HG03097 (cell line): Measurements from ENCODE around the gene SUSD3.

Source experiments
- ATAC-seq: cut with Tn5 transposase; IDR thresholded peaks from one replicate; pipeline ENCODE4 v1.9.1; 2021; ENCODE audit not compliant: unreplicated experiment, low FRiP score

Gene SUSD3

DNA sequence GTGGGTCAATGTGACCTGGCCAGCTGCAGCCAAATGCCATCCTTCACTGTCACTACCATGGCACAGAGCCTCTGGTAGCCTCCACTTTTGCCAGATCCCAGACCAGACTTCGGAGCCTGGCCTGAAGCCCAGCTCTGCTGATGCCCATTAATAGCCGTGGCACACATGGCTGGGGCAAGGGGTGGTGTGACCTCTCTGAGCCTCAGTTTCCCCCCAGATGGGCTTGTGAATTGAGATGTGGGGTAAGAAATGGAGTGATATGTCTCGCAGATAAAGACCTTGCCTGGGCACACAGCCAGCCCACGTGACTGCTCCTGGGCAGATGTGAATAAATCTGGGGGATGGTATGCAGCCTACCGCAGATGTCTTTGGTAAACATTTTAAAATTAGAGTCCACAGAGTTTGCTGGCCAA lies 13.9 kb downstream of the SUSD3 start:
- no peak for ATAC-seq

DNA sequence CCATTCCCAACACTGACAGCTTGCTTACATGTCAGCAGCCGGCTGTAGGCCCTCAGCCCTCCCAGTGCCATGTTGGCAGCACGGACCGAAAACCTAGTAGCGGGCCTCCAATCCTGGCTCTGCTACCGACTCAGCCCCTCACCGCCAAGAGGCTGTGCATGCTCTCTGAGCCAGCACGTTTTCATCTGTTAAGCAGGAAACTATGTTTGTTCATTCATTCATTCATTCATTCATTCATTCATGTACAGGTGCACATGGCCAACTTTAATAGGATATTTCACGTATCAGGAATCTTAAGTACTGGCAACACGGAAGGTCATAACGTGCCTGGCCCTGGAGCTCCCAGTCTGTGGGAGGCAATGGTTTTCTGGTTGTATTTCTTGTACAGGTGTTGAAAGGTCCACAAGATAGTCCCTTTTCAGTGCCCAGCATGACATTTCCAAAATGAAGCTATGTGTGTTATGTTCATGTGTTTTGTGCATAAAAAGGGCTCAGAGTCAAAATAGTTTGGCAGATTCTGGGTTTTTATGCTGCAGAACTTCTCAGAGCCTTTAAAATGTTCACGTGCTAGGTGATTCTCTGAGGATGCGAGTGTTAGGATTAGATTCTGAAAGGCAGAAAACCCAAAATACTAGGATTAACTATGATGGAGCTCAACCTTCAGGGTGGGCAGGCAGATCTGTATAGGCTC lies 17.7 kb downstream of the SUSD3 start:
- no peak for ATAC-seq

DNA sequence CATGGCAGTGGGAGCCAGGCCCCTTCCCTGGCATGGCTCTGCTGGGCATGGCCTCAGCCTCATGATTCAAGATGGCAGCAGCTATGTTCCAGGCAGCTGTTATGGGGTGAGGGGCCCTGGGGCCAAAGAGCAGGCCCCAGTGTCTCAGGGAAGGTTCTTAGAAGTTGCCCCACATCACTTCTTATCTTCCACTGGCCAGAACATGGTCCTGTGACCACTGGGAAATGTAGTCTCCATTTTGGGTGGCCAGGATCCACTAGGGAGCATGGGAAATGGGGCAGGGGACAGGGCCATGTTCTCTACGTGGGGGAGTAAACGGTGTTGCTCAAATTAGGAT lies 18.3 kb downstream of the SUSD3 start:
- ATAC-seq: no peak

DNA sequence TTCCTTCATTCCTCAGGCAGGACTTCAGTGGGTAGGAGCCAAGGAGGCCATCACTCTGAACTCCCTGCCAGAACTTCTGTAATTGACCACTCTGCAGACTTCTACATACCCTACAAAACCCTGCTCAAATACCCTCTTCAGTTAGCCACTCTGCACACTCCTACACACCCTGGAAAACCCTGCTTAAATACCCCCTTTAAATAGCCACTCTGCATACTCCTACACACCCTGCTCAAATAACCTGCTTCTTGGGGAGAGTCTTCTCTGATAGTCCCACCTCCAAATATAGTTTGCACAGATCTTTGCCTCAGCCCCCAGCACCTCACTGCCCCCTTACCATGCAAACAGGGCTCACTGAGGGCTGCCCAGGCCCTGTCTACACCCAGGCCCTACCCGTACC lies 18.9 kb downstream of the SUSD3 start:
- ATAC-seq: no peak

DNA sequence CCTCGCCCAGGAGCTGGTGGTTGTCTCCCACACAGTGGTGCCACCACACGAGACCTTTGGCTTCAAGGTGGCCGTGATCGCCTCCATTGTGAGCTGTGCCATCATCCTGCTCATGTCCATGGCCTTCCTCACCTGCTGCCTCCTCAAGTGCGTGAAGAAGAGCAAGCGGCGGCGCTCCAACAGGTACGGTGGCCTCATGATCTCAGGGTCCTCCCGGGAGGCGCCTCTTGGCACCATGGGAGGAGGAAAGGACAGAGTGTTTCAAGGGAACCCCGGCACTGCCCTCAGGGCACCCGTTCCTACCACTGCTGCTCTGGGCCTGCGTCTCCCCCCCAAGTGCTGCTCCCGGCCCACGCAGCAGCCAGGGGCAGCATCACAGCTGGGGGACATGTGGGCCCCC lies 19.3 kb downstream of the SUSD3 start:
- no peak for ATAC-seq

DNA sequence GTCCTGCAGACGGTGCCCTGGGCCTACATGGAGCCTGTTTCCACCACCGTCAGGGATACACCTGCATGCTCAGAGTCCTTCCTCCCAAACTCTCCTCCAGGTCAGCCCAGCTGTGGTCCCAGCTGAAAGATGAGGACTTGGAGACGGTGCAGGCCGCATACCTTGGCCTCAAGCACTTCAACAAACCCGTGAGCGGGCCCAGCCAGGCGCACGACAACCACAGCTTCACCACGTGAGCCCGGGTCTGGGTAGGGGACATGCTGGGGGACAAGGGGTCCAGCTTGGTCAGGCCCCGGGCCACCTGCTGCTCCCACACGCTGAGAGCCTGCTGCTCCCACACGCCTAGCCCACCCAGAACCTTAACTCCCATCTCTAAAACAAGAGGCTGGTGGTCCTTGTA lies 20.9 kb downstream of the SUSD3 start:
- no peak for ATAC-seq

DNA sequence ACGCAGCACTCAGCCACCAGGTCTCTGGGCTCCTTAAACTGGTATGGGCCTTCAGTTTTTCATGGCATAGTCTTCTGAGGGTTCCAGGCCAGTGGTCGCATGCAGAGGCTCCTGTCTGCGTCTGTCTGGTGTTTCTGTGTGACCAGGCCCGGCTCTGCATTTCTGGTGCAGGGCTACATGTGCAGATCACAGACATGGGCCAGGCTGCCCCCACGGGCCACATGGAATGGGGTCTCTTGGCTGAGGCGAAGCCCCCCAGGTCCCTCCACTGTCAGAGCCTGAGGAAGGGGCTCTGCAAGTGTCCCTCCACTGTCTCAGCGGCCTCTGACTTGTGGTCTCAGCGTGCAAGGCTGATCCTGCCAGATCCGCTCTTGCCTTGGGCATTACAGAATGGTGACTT lies 21.9 kb downstream of the SUSD3 start:
- ATAC-seq: no peak

DNA sequence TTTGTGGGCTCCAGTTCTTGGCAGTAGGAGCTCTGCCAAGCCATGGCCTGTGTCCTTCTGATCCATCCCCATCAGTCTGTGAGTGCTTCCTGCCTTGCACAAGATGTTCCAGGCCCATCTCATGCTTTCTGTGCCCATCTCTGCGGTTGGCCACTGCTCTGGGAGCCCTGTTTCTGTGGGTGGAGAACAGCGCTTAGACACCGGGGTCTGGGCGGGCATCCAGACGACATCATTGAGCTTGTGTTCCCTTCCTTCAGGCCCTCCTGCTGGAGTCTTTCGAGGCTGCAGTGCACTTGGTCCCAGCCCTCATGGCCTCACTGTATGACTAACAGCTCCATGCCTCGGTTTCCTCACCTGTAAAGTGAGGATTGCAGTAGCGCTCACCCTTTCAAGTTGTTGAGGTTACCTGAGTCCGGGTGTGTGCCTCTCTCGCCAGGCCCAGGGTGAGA lies 22.6 kb downstream of the SUSD3 start:
- no peak for ATAC-seq

DNA sequence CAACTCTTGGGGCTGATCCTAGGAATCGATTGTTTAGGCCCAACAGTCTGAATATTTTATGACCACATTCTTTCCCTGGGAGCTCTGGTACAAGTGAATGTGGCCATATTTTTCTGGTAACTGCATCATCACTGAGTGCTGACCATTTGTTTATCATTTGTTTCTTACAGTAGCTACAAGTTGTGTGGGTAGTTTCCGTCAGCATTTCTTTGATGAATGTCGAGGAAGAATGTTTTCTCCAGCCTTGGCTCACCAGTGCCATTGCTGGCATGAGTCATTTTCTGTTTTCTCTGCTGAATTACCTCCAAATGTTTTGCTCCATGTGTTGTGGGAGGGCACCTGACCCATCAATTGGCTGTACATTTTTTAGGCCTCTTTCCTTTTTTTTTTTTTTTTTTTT lies 23.4 kb downstream of the SUSD3 start:
- no peak for ATAC-seq

DNA sequence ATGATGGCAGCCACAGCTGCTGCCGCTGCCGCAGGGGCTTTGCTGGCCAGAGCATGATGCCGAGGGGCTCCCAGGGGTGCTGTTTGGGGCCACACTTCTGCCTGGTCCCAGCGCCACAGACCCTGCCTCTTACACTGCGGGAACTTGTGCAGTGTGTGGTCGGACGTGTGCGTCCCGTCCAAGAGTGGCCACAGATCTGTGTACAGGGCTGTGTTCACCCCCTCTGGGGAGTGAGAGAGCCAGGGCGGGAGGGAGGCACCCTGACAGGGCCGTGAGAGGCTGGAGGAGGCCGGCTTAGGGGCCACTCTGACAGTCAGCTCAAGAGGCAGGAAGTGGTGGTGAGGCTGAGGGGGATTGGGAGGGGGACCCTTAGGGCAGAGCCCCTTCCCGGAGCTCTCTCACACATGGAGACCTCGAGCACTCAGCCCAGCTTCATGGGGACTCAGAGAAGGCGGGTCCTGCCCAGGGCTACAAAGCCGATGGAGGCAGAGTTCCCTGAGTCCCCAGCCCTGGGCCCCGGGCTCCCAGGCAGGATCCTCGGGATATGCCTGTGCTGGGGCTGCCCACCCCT lies 24.4 kb downstream of the SUSD3 start:
- ATAC-seq: no peak

DNA sequence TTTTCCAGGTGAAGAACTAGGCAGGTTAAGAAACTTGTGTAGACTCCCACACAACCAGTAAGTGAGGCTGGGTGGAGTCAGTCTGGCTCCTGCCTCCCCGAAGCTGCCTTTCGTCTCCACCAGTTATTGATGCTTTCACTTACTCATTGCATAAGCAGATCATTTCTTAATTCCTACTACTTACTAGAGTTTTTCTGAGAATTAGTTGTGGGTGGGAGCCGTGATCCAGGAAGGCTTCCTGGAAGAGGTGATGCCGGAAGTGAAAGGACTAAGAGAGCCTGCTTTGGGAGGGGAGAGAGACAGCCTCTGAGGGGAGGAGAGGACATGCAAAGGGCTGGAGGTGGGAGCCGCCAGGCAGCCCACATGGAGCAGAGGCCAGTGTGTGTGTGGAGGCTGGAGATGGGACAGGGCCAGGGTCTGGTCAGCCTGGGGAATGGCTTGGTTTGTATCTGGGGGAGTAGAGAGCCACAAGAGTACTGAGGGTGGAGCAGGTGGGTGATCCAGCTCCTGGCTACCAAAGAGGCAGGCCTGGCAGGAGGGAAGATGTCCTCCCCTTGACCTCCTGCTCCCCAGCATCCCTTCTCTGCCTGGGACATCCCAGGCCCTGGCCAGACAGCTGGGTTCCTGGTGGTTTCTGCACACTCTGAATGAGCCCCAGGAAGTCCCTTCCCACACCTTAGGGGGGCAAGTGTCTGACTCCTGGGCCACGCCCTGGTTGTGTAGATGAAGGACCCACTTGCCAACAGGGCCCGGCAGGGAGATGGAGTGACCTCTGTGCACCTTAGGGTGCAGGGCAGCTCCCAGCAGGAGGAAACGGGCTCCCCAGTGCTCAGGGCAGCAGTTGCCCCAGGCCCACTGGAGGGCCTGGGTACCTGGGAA lies 25.3 kb downstream of the SUSD3 start:
- no peak for ATAC-seq

DNA sequence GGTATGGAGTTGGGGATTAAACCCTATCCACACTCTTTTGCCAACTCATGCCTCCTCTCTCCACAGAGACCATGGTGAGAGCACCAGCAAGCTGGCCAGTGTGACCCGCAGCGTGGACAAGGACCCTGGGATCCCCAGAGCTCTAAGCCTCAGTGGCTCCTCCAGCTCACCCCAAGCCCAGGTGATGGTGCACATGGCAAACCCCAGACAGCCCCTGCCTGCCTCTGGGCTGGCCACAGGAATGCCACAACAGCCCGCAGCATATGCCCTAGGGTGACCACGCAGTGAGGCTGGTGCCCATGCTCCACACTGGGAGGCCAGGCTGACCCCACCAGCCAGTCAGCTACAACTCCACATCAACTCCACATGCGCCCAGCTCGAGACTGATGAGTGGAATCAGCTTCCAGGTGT lies 26.0 kb downstream of the SUSD3 start:
- no peak for ATAC-seq

DNA sequence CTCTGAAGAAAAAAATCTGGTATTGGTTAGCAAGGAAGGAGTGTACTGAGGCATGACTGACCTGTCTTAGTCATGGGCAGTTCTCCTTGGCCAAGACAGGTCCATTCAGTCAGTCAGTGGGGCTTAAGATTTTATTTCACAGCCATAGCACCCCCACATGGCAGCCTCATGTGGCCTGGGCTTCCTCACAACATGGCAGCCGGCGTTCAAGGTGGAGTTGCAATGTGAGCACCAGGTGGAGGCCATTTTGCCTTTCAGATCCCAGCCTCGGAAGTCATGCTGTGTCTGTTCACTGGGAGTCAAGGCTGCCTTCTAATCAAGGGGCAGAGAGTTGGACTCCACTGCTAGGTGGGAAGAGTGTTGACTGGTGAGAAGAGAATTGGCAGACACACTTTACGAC lies 27.2 kb downstream of the SUSD3 start:
- ATAC-seq: no peak

DNA sequence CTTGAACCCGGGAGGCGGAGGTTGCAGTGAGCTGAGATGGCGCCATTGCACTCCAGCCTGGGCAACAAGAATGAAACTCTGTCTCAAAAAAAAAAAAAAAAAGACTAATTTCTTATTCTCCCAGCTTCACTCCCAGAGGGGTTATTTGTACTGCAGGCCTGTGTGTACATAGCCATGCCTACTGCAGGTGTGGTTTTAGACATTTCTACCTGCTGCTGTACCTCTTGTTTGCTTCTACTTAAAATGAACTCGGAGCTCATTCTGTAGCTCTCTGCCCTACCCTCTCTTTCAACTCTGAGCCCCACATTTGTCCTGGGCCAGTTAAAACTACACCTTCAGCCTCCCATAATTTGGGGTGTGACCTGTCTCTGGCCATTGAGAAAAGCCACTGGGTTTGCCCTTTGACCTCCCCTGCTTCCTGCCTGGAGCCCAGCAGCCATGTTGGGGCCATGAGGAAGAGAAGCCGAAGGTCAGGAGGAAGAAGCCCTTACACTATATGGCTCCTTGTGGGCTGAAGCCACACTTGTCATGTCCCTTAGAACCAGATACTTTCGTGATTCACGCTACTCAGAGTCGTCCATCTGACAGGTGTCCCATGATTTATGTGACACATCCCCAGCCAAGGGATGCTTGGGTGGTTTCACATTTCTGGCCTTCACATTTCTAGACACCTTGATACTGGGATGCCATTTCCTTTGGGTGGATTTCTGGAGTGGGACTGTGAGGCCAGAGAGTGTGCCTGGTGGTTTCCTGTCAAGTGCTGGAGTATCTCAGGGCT lies 28.1 kb downstream of the SUSD3 start:
- ATAC-seq: no peak

DNA sequence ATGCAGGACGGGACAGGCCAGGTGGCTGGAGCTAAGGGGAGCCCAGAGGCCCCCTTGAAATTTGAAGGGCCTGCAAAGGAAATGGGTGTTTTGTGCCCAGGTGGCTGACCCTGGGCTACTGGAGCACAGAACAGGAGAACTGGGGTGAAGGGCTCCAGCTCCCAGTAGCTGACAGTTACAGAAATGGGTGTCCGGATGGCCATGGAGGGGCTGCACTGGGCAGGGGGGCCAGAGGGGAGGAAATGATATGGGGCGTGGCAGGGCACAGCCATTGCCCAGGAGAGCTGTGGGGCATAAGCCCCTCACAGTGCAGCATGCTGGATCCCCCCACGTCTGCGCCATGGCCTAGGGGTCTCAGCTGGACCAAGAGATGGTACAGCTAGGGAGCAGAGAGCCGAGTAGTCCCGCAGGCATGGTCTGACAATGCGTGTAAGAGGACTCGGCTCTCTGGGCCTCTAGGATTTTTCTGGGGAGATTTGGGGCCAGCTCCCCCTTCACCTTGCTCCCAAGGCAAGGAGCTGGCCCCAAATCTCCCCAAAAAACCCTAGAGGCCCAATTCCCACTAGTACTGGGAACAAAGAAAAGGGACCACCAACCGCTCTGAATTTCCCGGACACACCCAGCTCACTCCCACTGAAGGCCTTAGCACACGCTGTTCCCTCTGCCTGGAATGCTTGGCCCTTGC lies 29.6 kb downstream of the SUSD3 start:
- no peak for ATAC-seq

DNA sequence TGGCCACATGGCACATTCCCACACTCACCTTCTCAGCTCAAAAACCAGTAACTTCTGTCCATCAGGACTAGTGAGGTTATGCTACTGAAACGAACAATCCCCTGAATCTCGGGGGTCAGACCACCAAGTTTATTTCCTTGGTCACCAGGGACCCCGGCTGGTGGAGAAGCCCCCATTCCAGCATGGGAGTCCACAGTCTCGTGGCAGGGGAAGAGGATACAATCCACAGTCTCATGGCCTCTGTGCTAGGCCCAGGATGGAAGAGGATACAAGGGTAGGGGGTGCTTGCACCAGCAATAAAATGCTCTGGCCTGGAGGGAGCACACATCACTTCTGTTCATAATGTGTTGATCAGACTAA lies 30.1 kb downstream of the SUSD3 start:
- ATAC-seq: no peak

DNA sequence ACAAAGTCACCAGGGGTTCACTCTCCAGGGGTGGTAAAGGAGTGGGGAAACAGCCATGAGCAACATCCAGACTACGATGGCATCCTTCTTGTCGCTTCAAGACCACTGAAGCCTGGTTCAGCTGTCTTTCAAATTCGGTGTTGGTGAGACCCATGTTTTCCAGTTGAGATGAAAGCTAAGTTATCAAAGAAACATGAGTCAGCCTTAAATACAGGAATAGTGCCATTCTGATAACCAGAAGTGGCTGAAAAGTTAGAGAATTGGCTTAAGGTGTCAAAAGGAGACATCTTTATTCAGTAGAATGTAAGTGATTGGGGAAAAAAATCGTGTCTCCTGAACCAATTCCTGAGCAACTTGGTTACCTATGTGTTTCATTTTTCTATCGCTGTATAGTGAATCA lies 30.5 kb downstream of the SUSD3 start:
- no peak for ATAC-seq

DNA sequence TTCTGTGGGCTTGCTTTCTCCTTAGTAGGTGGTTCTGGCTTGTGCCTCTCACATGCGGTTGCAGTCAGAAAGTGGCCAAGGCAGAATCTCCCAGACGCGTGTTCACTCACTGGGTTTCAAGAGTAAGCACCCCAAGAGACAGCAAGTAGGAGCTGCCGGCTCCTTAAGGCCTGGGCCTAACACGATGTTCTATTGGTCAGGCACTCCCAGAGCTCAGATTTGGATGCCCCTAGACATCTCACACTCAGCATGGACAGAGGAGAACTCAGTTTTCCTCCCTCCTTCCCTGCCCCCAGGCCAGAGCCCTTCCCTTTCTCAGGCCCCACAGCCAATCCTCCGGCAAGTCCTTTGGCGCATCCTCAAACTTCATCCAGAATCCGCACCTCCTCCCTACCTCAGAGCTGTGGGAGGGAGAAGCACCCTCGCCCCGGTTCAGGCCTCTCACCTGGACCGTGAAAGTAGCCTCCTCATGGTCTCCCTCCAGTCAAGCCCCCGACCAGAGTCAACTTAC lies 31.0 kb downstream of the SUSD3 start:
- no peak for ATAC-seq

DNA sequence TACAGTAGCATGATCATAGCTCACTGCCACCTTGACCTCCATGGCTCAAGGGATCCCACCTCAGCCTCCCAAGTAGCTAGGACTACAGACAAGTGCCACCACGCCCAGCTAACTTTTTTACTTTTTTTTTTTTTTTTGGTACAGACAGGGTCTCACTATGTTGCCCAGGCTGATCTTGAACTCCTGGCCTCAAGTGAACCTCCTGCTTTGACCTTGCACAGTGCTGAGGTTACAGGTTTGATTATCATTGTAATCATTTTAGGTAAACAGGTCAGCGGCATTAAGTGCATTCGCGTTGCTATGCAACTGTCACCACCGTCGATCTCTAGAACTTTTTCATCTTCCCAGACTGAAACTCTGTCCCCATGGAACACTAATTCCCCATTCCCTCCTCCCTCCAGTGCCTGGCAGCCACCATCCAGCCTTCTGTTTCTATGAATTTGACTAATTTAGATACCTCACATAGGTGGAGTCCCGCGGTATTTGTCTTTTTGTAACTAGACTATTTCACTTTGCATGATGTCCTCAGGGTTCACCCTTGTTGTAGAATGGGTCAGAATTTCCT lies 31.7 kb downstream of the SUSD3 start:
- no peak for ATAC-seq

DNA sequence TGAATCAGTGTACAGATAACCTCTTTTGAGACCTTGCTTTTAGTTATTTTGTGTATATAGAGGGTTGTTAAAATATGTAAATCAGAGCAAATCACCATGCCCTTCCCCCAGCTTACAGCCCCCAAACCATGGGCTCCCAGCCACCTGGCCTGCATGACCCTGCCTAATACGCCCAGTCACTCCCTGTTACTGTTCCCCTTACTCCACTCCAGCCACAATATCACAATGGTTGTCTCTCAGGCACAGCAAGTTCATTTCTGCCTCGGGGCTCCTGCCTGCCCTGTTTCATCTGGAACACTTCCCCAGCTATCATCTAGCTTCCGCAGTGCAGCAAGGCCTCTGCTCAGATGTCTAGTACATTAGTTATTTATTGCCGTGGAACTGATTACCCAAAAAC lies 32.6 kb downstream of the SUSD3 start:
- no peak for ATAC-seq
